ENCODE results near the gene MEIOC.
"Not testable (repeated sequence)": the region's sequence is repeated elsewhere in the genome, so short reads cannot be mapped to it uniquely, and the experiment has no call there.

GRCh38 chr17:44618652-44619051 is 37.6 kb upstream of the MEIOC start:
- TF ChIP-seq CTCF (conservative IDR thresholded peaks at IDR 0.05); EZH2 (IDR thresholded peaks at IDR 0.05; ENCODE audit: low read depth): not testable (repeated sequence)

Data from PC-9 (cell line).